Liver (tissue), 9 donors: ENCODE data around the gene OR4F15. TPM values are rescaled to one million over a fixed set of nuclear protein-coding genes. Genes with fewer than 3 reads are reported as not detected.

Experiments
- DNase-seq: peaks from one replicate; pipeline ENCODE4 v3.0.0-alpha.2; 2017; ENCODE audit warnings: low spot score
- H3K27ac ChIP-seq, 2 donors: one replicate each; pipeline ENCODE4 v1.7.0; 2013; ENCODE audit warnings: inconsistent platforms in 2 of 2, low read length in 2 of 2, control low read depth in 1 of 2, low read depth in 1 of 2, mild to moderate bottlenecking in 1 of 2
- H3K27me3 ChIP-seq, 4 donors: one replicate each; pipeline versions ENCODE4 v1.6.1 to v1.7.0; 2013; ENCODE audit warnings: low read length in 3 of 4, inconsistent platforms in 1 of 4, mild to moderate bottlenecking in 1 of 4, moderate library complexity in 1 of 4; ENCODE audit not compliant: control insufficient read depth in 4 of 4, insufficient read depth in 4 of 4
- H3K36me3 ChIP-seq, 4 donors: one replicate each; pipeline versions ENCODE4 v1.6.1 to v1.7.0; 2013; ENCODE audit warnings: low read length in 3 of 4, mild to moderate bottlenecking in 3 of 4, low read depth in 1 of 4, moderate library complexity in 1 of 4; ENCODE audit not compliant: control insufficient read depth in 4 of 4, insufficient read depth in 3 of 4
- H3K4me1 ChIP-seq, 4 donors: one replicate each; pipeline versions ENCODE4 v1.6.1 to v1.7.0; 2013; ENCODE audit warnings: low read length in 3 of 4, mild to moderate bottlenecking in 3 of 4, moderate library complexity in 1 of 4; ENCODE audit not compliant: control insufficient read depth in 4 of 4, insufficient read depth in 4 of 4
- H3K4me3 ChIP-seq, 3 donors: one replicate each; pipeline versions ENCODE4 v1.6.1 to v1.7.0; 2013; ENCODE audit warnings: low read length in 3 of 3, control low read depth in 1 of 3, low read depth in 1 of 3, mild to moderate bottlenecking in 1 of 3
- H3K9ac ChIP-seq, 2 donors: one replicate each; pipeline ENCODE4 v1.7.0; 2013; ENCODE audit warnings: low read length in 2 of 2, mild to moderate bottlenecking in 2 of 2, moderate library complexity in 2 of 2, control low read depth in 1 of 2, low read depth in 1 of 2
- H3K9me3 ChIP-seq, 4 donors: one replicate each; pipeline versions ENCODE4 v1.6.1 to v1.7.0; 2013; ENCODE audit warnings: low read length in 3 of 4; ENCODE audit not compliant: control insufficient read depth in 4 of 4
- ATF3 ChIP-seq: IDR thresholded peaks from 2 replicates; pipeline ENCODE4 v1.6.1; 2016; ENCODE audit warnings: antibody characterized with exemption
- CTCF ChIP-seq: fragments of 150-350 bp; IDR thresholded peaks from 2 replicates; pipeline ENCODE4 v1.5.1; 2017; ENCODE audit warnings: improper control_type of control experiment, low read depth, low read length; ENCODE audit not compliant: missing input control
- EGR1 ChIP-seq, 2 donors: IDR thresholded peaks; 2 replicates each; pipeline ENCODE4 v1.6.1; 2016 to 2018; ENCODE audit warnings: antibody characterized with exemption in 2 of 2, low read depth in 2 of 2
- FOXA1 ChIP-seq: IDR thresholded peaks from 2 replicates; pipeline ENCODE4 v1.6.1; 2016; ENCODE audit warnings: antibody characterized with exemption
- FOXA2 ChIP-seq: IDR thresholded peaks from 2 replicates; pipeline ENCODE4 v1.6.1; 2016; ENCODE audit warnings: antibody characterized with exemption
- GABPA ChIP-seq, 2 donors: IDR thresholded peaks in 1 of 2; conservative IDR thresholded peaks in 1 of 2; 2 replicates each; pipeline ENCODE4 v1.6.1; 2016; ENCODE audit warnings: antibody characterized with exemption in 2 of 2, mild to moderate bottlenecking in 1 of 2, moderate library complexity in 1 of 2
- HNF4A ChIP-seq, 2 donors: conservative IDR thresholded peaks; 2 replicates each; pipeline ENCODE4 v1.6.1; 2016; ENCODE audit warnings: antibody characterized with exemption in 2 of 2, mild to moderate bottlenecking in 2 of 2
- HNF4G ChIP-seq: IDR thresholded peaks from 2 replicates; pipeline ENCODE4 v1.6.1; 2016; ENCODE audit warnings: antibody characterized with exemption
- JUND ChIP-seq, 2 donors: IDR thresholded peaks; 2 replicates each; pipeline ENCODE4 v1.6.1; 2016; ENCODE audit warnings: antibody characterized with exemption in 2 of 2
- MAX ChIP-seq: IDR thresholded peaks from 2 replicates; pipeline ENCODE4 v1.6.1; 2016; ENCODE audit warnings: antibody characterized with exemption
- NR2F2 ChIP-seq: IDR thresholded peaks from 2 replicates; pipeline ENCODE4 v1.6.1; 2016; ENCODE audit warnings: antibody characterized with exemption
- RAD21 ChIP-seq, 2 donors: IDR thresholded peaks; 2 replicates each; pipeline ENCODE4 v1.6.1; 2016; ENCODE audit warnings: antibody characterized with exemption in 2 of 2, mild to moderate bottlenecking in 2 of 2
- REST ChIP-seq: IDR thresholded peaks from 2 replicates; pipeline ENCODE4 v1.6.1; 2016; ENCODE audit warnings: antibody characterized with exemption, mild to moderate bottlenecking
- RXRA ChIP-seq, 2 donors: IDR thresholded peaks; 2 replicates each; pipeline ENCODE4 v1.6.1; 2017 to 2018; ENCODE audit warnings: antibody characterized with exemption in 2 of 2, mild to moderate bottlenecking in 1 of 2
- SP1 ChIP-seq: IDR thresholded peaks from 2 replicates; pipeline ENCODE4 v1.6.1; 2018; ENCODE audit warnings: antibody characterized with exemption, mild to moderate bottlenecking
- TAF1 ChIP-seq: conservative IDR thresholded peaks from 2 replicates; pipeline ENCODE4 v1.6.1; 2016; ENCODE audit warnings: antibody characterized with exemption, mild to moderate bottlenecking
- YY1 ChIP-seq: IDR thresholded peaks from 2 replicates; pipeline ENCODE4 v1.6.1; 2016; ENCODE audit warnings: antibody characterized with exemption, mild to moderate bottlenecking
- ZBTB33 ChIP-seq: IDR thresholded peaks from 2 replicates; pipeline ENCODE4 v1.6.1; 2016; ENCODE audit warnings: antibody characterized with exemption
- WGBS: extraction: QIAGEN DNeasy Blood & Tissue Kit; methylation state at CpG from one replicate; pipeline ENCODE4 v1.1.7; 2013; 5-methylcytosine and 5-hydroxymethylcytosine counted together
- polyA plus RNA-seq, 2 donors: library from polyadenylated mRNA; stranded (reverse) in 1 of 2; unstranded in 1 of 2; fragments of 200-250 nt in 1 of 2; fragments of >200 nt in 1 of 2; fragmentation: Nextera tagmentation in 1 of 2; extraction: Ambion mirVana in 1 of 2; gene quantifications; one replicate each; pipeline versions ENCODE4 v1.2.1 to v1.2.3, GENCODE V29; 2013 to 2015
- total RNA-seq, 2 donors: library from RNA; depleted of rRNA; stranded (reverse); fragments of >200 nt; gene quantifications; one replicate each; pipeline ENCODE4 v1.2.3, GENCODE V29; 2014
- donor health status: healthy.
- donor health status: healthy.
- donor health status: healthy.
- donor health status: healthy.
- donor health status: healthy.

OR4F15 gene
- total and polyA plus RNA-seq, 4 donors: not detected

GRCh38 chr15:101803676-101804075 lies 8.3 kb upstream of the OR4F15 start:
- no peaks in the 10 kb centered on the region for H3K4me1 ChIP-seq
- no peak overlapping the region for H3K27ac ChIP-seq
- H3K9me3 ChIP-seq: no peaks in the 10 kb centered on the region
- peaks cover 0 to 7% (median 2%) of the 10 kb centered on the region in 4 donors for H3K27me3 ChIP-seq
- H3K9ac ChIP-seq: no peak overlapping the region
- DNase-seq: no peak
- TF ChIP-seq MAX: no peak
- TF ChIP-seq NR2F2: no peak
- no peak for TF ChIP-seq GABPA (IDR thresholded peaks at IDR 0.05 in 1 of 2, conservative IDR thresholded peaks at IDR 0.05 in 1 of 2)
- TF ChIP-seq ZBTB33: no peak
- WGBS: 74% methylated on average over 5 of the region's 5 CpGs
- H3K36me3 ChIP-seq: no peaks in the 10 kb centered on the region
- H3K4me3 ChIP-seq: no peak overlapping the region

GRCh38 chr15:101804375-101804774 lies 7.6 kb upstream of the OR4F15 start:
- DNase-seq: no peak
- H3K27me3 ChIP-seq: peaks cover 0 to 7% (median 2%) of the 10 kb centered on the region in 4 donors
- no peak overlapping the region for H3K9ac ChIP-seq
- no peak overlapping the region for H3K27ac ChIP-seq
- no peaks in the 10 kb centered on the region for H3K9me3 ChIP-seq
- H3K4me1 ChIP-seq: no peaks in the 10 kb centered on the region
- no peaks in the 10 kb centered on the region for H3K36me3 ChIP-seq
- no peak overlapping the region for H3K4me3 ChIP-seq
- TF ChIP-seq JUND (IDR thresholded peaks at IDR 0.05): no peak
- no peak for TF ChIP-seq YY1
- TF ChIP-seq FOXA1: no peak
- no peak for TF ChIP-seq CTCF
- no peak for TF ChIP-seq GABPA (IDR thresholded peaks at IDR 0.05 in 1 of 2, conservative IDR thresholded peaks at IDR 0.05 in 1 of 2)
- TF ChIP-seq TAF1: no peak
- no peak for TF ChIP-seq HNF4G
- TF ChIP-seq FOXA2: no peak
- no peak for TF ChIP-seq NR2F2
- no peak for TF ChIP-seq RAD21 (IDR thresholded peaks at IDR 0.05)
- TF ChIP-seq SP1: no peak
- TF ChIP-seq REST: no peak
- no peak for TF ChIP-seq RXRA (IDR thresholded peaks at IDR 0.05)
- no peak for TF ChIP-seq ATF3
- TF ChIP-seq HNF4A (conservative IDR thresholded peaks at IDR 0.05): no peak
- no peak for TF ChIP-seq ZBTB33
- TF ChIP-seq MAX: no peak
- no peak for TF ChIP-seq EGR1 (IDR thresholded peaks at IDR 0.05; ENCODE audit: low read depth in 2 of 2)
